Stimulated activated CD8-positive, alpha-beta memory T cell treated with anti-CD3 and anti-CD28 coated beads, Interleukin-12 subunit alpha, Interleukin-12 subunit beta, amount 100 ng/mL, for 24 hours (primary cell): Measurements from ENCODE around the gene USP22.
A peak's percentile ranks its signal among the peaks of the same experiment; 100 is the strongest.

Source experiments
- DNase-seq: peaks from one replicate; pipeline ENCODE4 v3.0.0-alpha.2; 2020; ENCODE audit errors: extremely low read depth

The USP22 gene

GRCh38 chr17:21001111-21001812, 41.5 kb downstream of the USP22 start:
- no peak for DNase-seq

GRCh38 chr17:20999841-21000532, 42.8 kb downstream of the USP22 start:
- no peak for DNase-seq

- DNase-seq: no peak
Measured at GRCh38 chr17:20999044-20999573, 43.7 kb downstream of the USP22 start.

- DNase-seq: no peak
Measured at GRCh38 chr17:20998571-20999043, 44.2 kb downstream of the USP22 start.

GRCh38 chr17:20997711-20998570, 44.9 kb downstream of the USP22 start:
- no peak for DNase-seq

- no peak for DNase-seq
Measured at GRCh38 chr17:20996724-20997615, 45.8 kb downstream of the USP22 start.

- no peak for DNase-seq
Measured at GRCh38 chr17:20995873-20996723, 46.7 kb downstream of the USP22 start.

- no peak for DNase-seq
Measured at GRCh38 chr17:20995164-20995872, 47.5 kb downstream of the USP22 start.

GRCh38 chr17:20994779-20995149, 48.0 kb downstream of the USP22 start:
- no peak for DNase-seq

- DNase-seq: no peak
Measured at GRCh38 chr17:20993863-20994778, 48.7 kb downstream of the USP22 start.

- peak; percentile 12 for DNase-seq
Measured at GRCh38 chr17:20992987-20993862, 49.6 kb downstream of the USP22 start.

- no peak for DNase-seq
Measured at GRCh38 chr17:20992416-20992815, 50.4 kb downstream of the USP22 start.

GRCh38 chr17:20991276-20992037, 51.4 kb downstream of the USP22 start:
- no peak for DNase-seq

GRCh38 chr17:20989991-20990855, 52.6 kb downstream of the USP22 start:
- DNase-seq: no peak

- DNase-seq: no peak
Measured at GRCh38 chr17:20989481-20989880, 53.3 kb downstream of the USP22 start.

- DNase-seq: no peak
Measured at GRCh38 chr17:20988896-20989295, 53.9 kb downstream of the USP22 start.
